ENCODE measurements around the gene MAZ.
A peak's percentile ranks its signal among the peaks of the same experiment; 100 is the strongest.

Gene MAZ

GRCh38 chr16:29815032-29815721 is 8.8 kb downstream of the MAZ start:
- TF ChIP-seq CREB1 (IDR thresholded peaks at IDR 0.05; ENCODE audit: low read depth) (no peak), USF1 (IDR thresholded peaks at IDR 0.05) (no peak), TAF1 (IDR thresholded peaks at IDR 0.05; ENCODE audit: low read depth) (no peak), YY1 (IDR thresholded peaks at IDR 0.05; ENCODE audit: low read depth) (no peak), MAX (IDR thresholded peaks at IDR 0.05) (no peak), FOXM1 (IDR thresholded peaks at IDR 0.05; ENCODE audit: borderline replicate concordance, low read depth) (no peak), EGR1 (IDR thresholded peaks at IDR 0.05) (no peak), RAD21 (IDR thresholded peaks at IDR 0.05; ENCODE audit: low read depth) (no peak), ZBTB7A (IDR thresholded peaks at IDR 0.05; ENCODE audit: low read depth) (no peak), NFIC (IDR thresholded peaks at IDR 0.05) (no peak), CEBPB (IDR thresholded peaks at IDR 0.05) (no peak), TEAD4 (IDR thresholded peaks at IDR 0.05) (no peak)
- TF ChIP-seq, protein P1, sequence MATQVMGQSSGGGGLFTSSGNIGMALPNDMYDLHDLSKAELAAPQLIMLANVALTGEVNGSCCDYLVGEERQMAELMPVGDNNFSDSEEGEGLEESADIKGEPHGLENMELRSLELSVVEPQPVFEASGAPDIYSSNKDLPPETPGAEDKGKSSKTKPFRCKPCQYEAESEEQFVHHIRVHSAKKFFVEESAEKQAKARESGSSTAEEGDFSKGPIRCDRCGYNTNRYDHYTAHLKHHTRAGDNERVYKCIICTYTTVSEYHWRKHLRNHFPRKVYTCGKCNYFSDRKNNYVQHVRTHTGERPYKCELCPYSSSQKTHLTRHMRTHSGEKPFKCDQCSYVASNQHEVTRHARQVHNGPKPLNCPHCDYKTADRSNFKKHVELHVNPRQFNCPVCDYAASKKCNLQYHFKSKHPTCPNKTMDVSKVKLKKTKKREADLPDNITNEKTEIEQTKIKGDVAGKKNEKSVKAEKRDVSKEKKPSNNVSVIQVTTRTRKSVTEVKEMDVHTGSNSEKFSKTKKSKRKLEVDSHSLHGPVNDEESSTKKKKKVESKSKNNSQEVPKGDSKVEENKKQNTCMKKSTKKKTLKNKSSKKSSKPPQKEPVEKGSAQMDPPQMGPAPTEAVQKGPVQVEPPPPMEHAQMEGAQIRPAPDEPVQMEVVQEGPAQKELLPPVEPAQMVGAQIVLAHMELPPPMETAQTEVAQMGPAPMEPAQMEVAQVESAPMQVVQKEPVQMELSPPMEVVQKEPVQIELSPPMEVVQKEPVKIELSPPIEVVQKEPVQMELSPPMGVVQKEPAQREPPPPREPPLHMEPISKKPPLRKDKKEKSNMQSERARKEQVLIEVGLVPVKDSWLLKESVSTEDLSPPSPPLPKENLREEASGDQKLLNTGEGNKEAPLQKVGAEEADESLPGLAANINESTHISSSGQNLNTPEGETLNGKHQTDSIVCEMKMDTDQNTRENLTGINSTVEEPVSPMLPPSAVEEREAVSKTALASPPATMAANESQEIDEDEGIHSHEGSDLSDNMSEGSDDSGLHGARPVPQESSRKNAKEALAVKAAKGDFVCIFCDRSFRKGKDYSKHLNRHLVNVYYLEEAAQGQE (IDR thresholded peaks at IDR 0.05; ENCODE audit: low read depth): no peak

DNA sequence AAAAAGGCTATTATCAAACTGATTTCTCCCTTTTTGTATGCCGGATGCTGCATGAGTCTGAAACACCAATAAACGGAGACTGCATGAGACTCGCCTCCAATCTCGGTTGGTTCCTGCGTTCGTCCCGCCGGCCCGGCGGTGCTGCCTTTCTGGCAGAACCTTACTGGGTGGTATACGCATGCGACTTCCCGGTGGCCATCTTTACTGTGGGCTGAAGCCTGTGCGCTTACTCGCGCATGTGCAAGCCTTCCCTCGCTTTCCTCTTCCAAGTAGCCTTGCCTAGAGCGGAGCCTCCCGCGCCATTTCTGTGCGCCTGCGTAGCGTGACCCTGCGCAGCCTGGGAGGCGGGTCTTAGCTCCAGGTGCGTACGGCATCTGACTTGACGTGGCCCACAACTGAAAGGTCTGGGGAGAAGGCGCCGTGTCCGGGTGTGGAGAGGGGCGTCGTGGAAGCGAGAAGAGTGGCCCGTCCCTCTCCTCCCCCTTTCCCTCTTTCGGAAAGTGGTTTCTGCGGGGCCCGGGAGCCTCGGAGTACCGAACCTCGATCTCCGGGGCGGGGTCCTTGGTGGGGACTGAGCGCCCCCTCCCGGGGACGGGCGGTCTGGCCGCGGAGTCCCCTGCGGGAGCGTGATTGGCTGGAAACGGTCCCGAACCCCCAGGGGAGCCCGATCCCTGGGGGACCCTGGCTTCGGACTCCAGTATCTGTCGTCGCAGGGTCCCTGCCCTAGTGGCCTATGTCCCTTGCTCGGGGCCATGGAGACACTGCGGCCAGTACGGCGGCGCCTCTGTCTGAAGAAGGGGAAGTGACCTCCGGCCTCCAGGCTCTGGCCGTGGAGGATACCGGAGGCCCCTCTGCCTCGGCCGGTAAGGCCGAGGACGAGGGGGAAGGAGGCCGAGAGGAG is 9.7 kb downstream of the MAZ start, which contains the start of gene PAGR1:
PAGR1 (plus strand) TSS at position 360 of the 901 bp plus-strand sequence; CDS start at position 734, 374 bp downstream.
- peak; percentile 77 for TF ChIP-seq TAF1 (IDR thresholded peaks at IDR 0.05; ENCODE audit: low read depth)
- TF ChIP-seq CEBPB (IDR thresholded peaks at IDR 0.05): no peak
- TF ChIP-seq EGR1 (IDR thresholded peaks at IDR 0.05): peak; percentile 33; the same call in 1 of the 2 replicates
- peak; percentile 33; the same call in 1 of the 2 replicates for TF ChIP-seq NFIC (IDR thresholded peaks at IDR 0.05)
- peak; percentile 41 for TF ChIP-seq TCF12 (IDR thresholded peaks at IDR 0.05; ENCODE audit: low read depth)
- no peak for TF ChIP-seq TEAD4 (IDR thresholded peaks at IDR 0.05)
- TF ChIP-seq ZBTB7A (IDR thresholded peaks at IDR 0.05; ENCODE audit: low read depth): no peak; the same call in 1 of the 2 replicates
- no peak for TF ChIP-seq FOXM1 (IDR thresholded peaks at IDR 0.05; ENCODE audit: borderline replicate concordance, low read depth)
- TF ChIP-seq EP300 (IDR thresholded peaks at IDR 0.05; ENCODE audit: borderline replicate concordance): 0 out of 2 replicates have a peak, but pooled peaks have one; percentile 27
- TF ChIP-seq USF1 (IDR thresholded peaks at IDR 0.05): 0 out of 2 replicates have a peak, but pooled peaks have one; percentile 35
- TF ChIP-seq YY1 (IDR thresholded peaks at IDR 0.05; ENCODE audit: low read depth): peak; percentile 99
- TF ChIP-seq, protein P1 (IDR thresholded peaks at IDR 0.05; ENCODE audit: low read depth): no peak
- TF ChIP-seq CREB1 (IDR thresholded peaks at IDR 0.05; ENCODE audit: low read depth): peak; percentile 36
- TF ChIP-seq RAD21 (IDR thresholded peaks at IDR 0.05; ENCODE audit: low read depth): peak; percentile 56; the same call in 1 of the 2 replicates
- peak; percentile 92 for TF ChIP-seq MAX (IDR thresholded peaks at IDR 0.05)

DNA sequence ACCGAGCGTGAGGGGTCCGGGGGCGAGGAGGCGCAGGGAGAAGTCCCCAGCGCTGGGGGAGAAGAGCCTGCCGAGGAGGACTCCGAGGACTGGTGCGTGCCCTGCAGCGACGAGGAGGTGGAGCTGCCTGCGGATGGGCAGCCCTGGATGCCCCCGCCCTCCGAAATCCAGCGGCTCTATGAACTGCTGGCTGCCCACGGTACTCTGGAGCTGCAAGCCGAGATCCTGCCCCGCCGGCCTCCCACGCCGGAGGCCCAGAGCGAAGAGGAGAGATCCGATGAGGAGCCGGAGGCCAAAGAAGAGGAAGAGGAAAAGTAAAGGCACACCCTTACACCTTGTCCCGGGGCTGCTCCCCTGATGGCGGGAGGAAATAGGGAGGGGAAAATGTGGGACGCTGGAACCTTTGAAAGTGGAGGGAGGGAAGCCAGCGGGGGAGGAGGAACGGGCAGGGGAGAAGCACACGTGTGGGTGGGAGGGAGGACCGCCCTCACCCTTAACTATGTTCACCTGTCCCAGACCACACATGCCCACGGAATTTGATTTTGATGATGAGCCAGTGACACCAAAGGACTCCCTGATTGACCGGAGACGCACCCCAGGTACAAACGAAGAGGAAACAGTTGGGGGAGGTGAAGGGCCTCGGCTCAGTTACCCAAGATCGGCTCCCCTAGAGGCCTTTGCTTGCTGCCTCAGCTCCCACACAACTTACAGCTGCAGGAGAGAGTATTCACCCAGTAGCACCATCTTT is 10.5 kb downstream of the MAZ start:
- TF ChIP-seq CREB1 (IDR thresholded peaks at IDR 0.05; ENCODE audit: low read depth): no peak
- 0 out of 2 replicates have a peak, but pooled peaks have one; percentile 42 for TF ChIP-seq EGR1 (IDR thresholded peaks at IDR 0.05)
- peak; percentile 54; the same call in 1 of the 2 replicates for TF ChIP-seq MAX (IDR thresholded peaks at IDR 0.05)
- no peak for TF ChIP-seq EP300 (IDR thresholded peaks at IDR 0.05; ENCODE audit: borderline replicate concordance)
- TF ChIP-seq USF1 (IDR thresholded peaks at IDR 0.05): 0 out of 2 replicates have a peak, but pooled peaks have one; percentile 20

DNA sequence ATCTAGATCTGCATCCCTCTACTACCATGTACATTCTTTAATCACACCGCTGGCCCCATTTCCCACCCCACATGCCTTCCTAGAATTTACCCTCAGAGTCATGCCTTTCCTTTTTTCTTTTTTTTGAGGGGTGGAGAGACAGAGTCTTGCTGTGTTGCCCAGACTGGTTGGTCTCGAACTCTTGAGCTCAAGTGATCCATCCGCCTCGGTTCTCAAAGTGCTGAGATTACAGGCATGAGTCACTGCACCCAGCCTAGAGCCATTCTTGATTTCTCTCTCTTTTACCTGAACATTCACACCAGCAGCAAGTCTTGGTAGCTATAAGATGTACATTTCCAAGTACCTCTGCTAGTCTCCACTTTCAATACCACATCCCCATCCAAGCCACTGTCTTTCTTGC is 11.8 kb downstream of the MAZ start:
- TF ChIP-seq TEAD4 (IDR thresholded peaks at IDR 0.05) (no peak), CEBPB (IDR thresholded peaks at IDR 0.05) (no peak), TAF1 (IDR thresholded peaks at IDR 0.05; ENCODE audit: low read depth) (no peak), USF1 (IDR thresholded peaks at IDR 0.05) (no peak), EP300 (IDR thresholded peaks at IDR 0.05; ENCODE audit: borderline replicate concordance) (no peak), CREB1 (IDR thresholded peaks at IDR 0.05; ENCODE audit: low read depth) (no peak), EGR1 (IDR thresholded peaks at IDR 0.05) (no peak), TCF12 (IDR thresholded peaks at IDR 0.05; ENCODE audit: low read depth) (no peak), MAX (IDR thresholded peaks at IDR 0.05) (no peak), ZBTB7A (IDR thresholded peaks at IDR 0.05; ENCODE audit: low read depth) (no peak), YY1 (IDR thresholded peaks at IDR 0.05; ENCODE audit: low read depth) (no peak), NFIC (IDR thresholded peaks at IDR 0.05) (no peak), RAD21 (IDR thresholded peaks at IDR 0.05; ENCODE audit: low read depth) (no peak), FOXM1 (IDR thresholded peaks at IDR 0.05; ENCODE audit: borderline replicate concordance, low read depth) (no peak)
- TF ChIP-seq, protein P1 (IDR thresholded peaks at IDR 0.05; ENCODE audit: low read depth): no peak

Data from Ishikawa (cell line).